GM20000 (cell line): ENCODE results near the gene NPSR1.
"Not testable (repeated sequence)": the region's sequence is repeated elsewhere in the genome, so short reads cannot be mapped to it uniquely, and the experiment has no call there.

Experiments
- DNase-seq: peaks from one replicate; pipeline ENCODE4 v3.0.0; 2012; ENCODE audit warnings: low spot score
- CTCF ChIP-seq: IDR thresholded peaks from 2 replicates; pipeline ENCODE4 v1.5.1; 2012; ENCODE audit warnings: mild to moderate bottlenecking, control low read depth; ENCODE audit errors: extremely low read depth, missing control alignments

Gene NPSR1

GRCh38 chr7:34850681-34851080 lies 192.7 kb downstream of the NPSR1 start:
- no peak for DNase-seq
- no peak for TF ChIP-seq CTCF

- no peak for TF ChIP-seq CTCF
- no peak for DNase-seq
Observed at GRCh38 chr7:34851431-34851830, 193.4 kb downstream of the NPSR1 start.

- not testable (repeated sequence) for DNase-seq
Observed at GRCh38 chr7:34858444-34858843, 200.4 kb downstream of the NPSR1 start.

GRCh38 chr7:34859281-34859680 lies 201.3 kb downstream of the NPSR1 start:
- DNase-seq, result not testable (repeated sequence)

- not testable (repeated sequence) for DNase-seq
Observed at GRCh38 chr7:34866222-34866621, 208.2 kb downstream of the NPSR1 start.

- not testable (repeated sequence) for DNase-seq
Observed at GRCh38 chr7:34867341-34867740, 209.3 kb downstream of the NPSR1 start.

GRCh38 chr7:34868602-34869001 lies 210.6 kb downstream of the NPSR1 start:
- not testable (repeated sequence) for DNase-seq

- DNase-seq, result no peak
- no peak for TF ChIP-seq CTCF
Observed at GRCh38 chr7:34869057-34869456, 211.0 kb downstream of the NPSR1 start.

- DNase-seq, result not testable (repeated sequence)
Observed at GRCh38 chr7:34870041-34870440, 212.0 kb downstream of the NPSR1 start.

GRCh38 chr7:34874329-34874728 lies 216.3 kb downstream of the NPSR1 start:
- not testable (repeated sequence) for DNase-seq

- DNase-seq, result no peak
- no peak for TF ChIP-seq CTCF
Observed at GRCh38 chr7:34875481-34875880, 217.5 kb downstream of the NPSR1 start.

GRCh38 chr7:34878944-34879735 lies 221.1 kb downstream of the NPSR1 start:
- DNase-seq, result not testable (repeated sequence)
